Measurements from ENCODE around the gene RAB7B. TPM values are rescaled to one million over a fixed set of nuclear protein-coding genes. Genes with fewer than 3 reads are reported as not detected.

Gene RAB7B
- total and polyA plus RNA-seq, 9 of the 15 experiments (the other 6 are each of a cell fraction or from before 2014, with no cell fraction given): 0.03 to 0.29 (median 0.07) TPM; not detected in 4

DNA sequence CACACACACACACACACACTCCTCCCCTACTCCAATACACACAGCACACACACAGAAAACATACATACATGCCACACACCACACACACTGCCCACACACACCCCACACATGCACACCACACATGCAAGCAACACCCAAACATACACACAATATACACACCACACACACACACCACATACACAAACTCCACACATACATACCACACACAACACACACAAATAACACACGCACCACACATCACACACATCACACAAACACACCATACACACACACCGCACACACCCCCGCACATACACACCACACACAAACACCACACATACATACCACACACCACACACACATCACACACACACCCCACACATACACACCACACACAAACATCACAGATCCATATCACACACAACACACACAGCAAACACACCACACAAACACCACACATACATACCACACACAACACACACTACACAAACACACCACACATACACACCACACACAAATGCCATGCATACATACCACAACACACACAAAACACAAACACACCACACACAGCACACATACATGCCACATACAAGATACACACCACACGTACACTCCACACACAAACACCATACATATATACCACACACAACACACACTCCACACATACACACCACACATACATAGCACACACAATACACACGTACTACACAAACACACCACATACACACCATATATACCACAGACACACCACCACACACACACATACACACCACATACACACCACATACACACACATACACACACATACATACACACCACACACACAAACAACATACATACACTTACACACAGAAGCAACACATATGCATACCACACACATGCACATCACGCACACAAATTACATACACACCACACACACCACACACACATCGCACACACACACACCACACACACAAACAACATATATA is 932 bp upstream of the RAB7B start (continued):
- TF ChIP-seq, protein P1, sequence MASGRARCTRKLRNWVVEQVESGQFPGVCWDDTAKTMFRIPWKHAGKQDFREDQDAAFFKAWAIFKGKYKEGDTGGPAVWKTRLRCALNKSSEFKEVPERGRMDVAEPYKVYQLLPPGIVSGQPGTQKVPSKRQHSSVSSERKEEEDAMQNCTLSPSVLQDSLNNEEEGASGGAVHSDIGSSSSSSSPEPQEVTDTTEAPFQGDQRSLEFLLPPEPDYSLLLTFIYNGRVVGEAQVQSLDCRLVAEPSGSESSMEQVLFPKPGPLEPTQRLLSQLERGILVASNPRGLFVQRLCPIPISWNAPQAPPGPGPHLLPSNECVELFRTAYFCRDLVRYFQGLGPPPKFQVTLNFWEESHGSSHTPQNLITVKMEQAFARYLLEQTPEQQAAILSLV (tag; IDR thresholded peaks at IDR 0.05): no peak
- TF ChIP-seq TBP (optimal IDR thresholded peaks at IDR 0.05; ENCODE audit: low read depth, low read length): no peak
- TF ChIP-seq CHD2 (IDR thresholded peaks at IDR 0.05; ENCODE audit: low read depth, low read length): no peak
- TF ChIP-seq, protein P2, sequence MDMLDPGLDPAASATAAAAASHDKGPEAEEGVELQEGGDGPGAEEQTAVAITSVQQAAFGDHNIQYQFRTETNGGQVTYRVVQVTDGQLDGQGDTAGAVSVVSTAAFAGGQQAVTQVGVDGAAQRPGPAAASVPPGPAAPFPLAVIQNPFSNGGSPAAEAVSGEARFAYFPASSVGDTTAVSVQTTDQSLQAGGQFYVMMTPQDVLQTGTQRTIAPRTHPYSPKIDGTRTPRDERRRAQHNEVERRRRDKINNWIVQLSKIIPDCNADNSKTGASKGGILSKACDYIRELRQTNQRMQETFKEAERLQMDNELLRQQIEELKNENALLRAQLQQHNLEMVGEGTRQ (CRISPR knock-in tag; IDR thresholded peaks at IDR 0.05): no peak
- TF ChIP-seq ARID1B (IDR thresholded peaks at IDR 0.05): no peak; the same call in 1 of the 2 replicates
- TF ChIP-seq, protein P3, sequence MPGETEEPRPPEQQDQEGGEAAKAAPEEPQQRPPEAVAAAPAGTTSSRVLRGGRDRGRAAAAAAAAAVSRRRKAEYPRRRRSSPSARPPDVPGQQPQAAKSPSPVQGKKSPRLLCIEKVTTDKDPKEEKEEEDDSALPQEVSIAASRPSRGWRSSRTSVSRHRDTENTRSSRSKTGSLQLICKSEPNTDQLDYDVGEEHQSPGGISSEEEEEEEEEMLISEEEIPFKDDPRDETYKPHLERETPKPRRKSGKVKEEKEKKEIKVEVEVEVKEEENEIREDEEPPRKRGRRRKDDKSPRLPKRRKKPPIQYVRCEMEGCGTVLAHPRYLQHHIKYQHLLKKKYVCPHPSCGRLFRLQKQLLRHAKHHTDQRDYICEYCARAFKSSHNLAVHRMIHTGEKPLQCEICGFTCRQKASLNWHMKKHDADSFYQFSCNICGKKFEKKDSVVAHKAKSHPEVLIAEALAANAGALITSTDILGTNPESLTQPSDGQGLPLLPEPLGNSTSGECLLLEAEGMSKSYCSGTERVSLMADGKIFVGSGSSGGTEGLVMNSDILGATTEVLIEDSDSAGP (CRISPR knock-in tag; IDR thresholded peaks at IDR 0.05): 0 out of 2 replicates have a peak, but pooled peaks have one; percentile 20
- no peak for TF ChIP-seq BRCA1 (IDR thresholded peaks at IDR 0.05)
- no peak for TF ChIP-seq BRCA1 (CRISPR knock-in tag; IDR thresholded peaks at IDR 0.05)
- TF ChIP-seq, protein P4, sequence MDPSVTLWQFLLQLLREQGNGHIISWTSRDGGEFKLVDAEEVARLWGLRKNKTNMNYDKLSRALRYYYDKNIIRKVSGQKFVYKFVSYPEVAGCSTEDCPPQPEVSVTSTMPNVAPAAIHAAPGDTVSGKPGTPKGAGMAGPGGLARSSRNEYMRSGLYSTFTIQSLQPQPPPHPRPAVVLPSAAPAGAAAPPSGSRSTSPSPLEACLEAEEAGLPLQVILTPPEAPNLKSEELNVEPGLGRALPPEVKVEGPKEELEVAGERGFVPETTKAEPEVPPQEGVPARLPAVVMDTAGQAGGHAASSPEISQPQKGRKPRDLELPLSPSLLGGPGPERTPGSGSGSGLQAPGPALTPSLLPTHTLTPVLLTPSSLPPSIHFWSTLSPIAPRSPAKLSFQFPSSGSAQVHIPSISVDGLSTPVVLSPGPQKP (CRISPR knock-in tag; IDR thresholded peaks at IDR 0.05): no peak
- TF ChIP-seq BRD9 (IDR thresholded peaks at IDR 0.05; ENCODE audit: low read depth, partially characterized antibody): no peak
- TF ChIP-seq ILF3 (IDR thresholded peaks at IDR 0.05; ENCODE audit: borderline replicate concordance): no peak
- TF ChIP-seq TAF1 (IDR thresholded peaks at IDR 0.05; ENCODE audit: control insufficient read depth, extremely low read depth, insufficient read depth, low read length, severe bottlenecking): no peak
- TF ChIP-seq ZNF707 (CRISPR knock-in tag; conservative IDR thresholded peaks at IDR 0.05): no peak
- no peak for TF ChIP-seq POLR3A (IDR thresholded peaks at IDR 0.05; ENCODE audit: borderline replicate concordance, extremely low read depth, insufficient read depth, insufficient read length)
- TF ChIP-seq, protein P5, sequence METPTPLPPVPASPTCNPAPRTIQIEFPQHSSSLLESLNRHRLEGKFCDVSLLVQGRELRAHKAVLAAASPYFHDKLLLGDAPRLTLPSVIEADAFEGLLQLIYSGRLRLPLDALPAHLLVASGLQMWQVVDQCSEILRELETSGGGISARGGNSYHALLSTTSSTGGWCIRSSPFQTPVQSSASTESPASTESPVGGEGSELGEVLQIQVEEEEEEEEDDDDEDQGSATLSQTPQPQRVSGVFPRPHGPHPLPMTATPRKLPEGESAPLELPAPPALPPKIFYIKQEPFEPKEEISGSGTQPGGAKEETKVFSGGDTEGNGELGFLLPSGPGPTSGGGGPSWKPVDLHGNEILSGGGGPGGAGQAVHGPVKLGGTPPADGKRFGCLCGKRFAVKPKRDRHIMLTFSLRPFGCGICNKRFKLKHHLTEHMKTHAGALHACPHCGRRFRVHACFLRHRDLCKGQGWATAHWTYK (CRISPR knock-in tag; IDR thresholded peaks at IDR 0.05): no peak
- no peak for TF ChIP-seq EWSR1 (IDR thresholded peaks at IDR 0.05; ENCODE audit: borderline replicate concordance, low read depth, partially characterized antibody)
- TF ChIP-seq CTBP1 (IDR thresholded peaks at IDR 0.05; ENCODE audit: borderline replicate concordance): no peak
- TF ChIP-seq DIDO1 (tag; IDR thresholded peaks at IDR 0.05; ENCODE audit: low read depth): 0 out of 2 replicates have a peak, but pooled peaks have one; percentile 54
- TF ChIP-seq MYC (IDR thresholded peaks at IDR 0.05; ENCODE audit: low read depth, low read length): no peak
- no peak for TF ChIP-seq MYC (CRISPR knock-in tag; IDR thresholded peaks at IDR 0.05; ENCODE audit: borderline replicate concordance, low read depth)
